ENCODE data around the gene MSRB1.
"Not testable (repeated sequence)": the region's sequence is repeated elsewhere in the genome, so short reads cannot be mapped to it uniquely, and the experiment has no call there.

MSRB1 gene

DNA sequence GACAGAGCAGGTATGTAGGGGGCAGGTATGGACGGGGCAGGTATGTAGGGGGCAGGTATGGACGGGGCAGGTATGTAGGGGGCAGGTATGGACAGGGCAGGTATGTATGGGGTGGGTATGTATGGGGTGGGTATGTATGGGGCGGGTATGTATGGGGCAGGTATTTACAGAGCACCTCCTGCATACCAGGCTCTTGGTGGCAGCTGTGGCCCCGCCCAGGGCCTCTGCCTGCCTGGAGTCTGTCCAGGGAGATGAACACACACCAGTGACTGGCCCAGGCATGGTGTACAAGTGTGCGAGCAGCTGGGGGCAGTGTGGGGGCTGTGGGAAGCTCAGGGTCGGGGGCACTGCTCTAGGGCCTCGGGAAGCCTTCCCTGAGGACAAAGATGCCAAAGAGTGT is 7.0 kb upstream of the MSRB1 start:
- Histone ChIP-seq H3K9ac (ENCODE audit: low read depth, low read length) (no peak overlapping the region), H3K27me3 (ENCODE audit: control insufficient read depth, insufficient read depth, low read length) (no peaks in the 10 kb centered on the region), H3K4me3 (ENCODE audit: low read depth, low read length) (no peak overlapping the region), H3K4me1 (ENCODE audit: control insufficient read depth, insufficient read depth, low read length) (peaks cover 2% of the 10 kb centered on the region), H3K9me3 (ENCODE audit: control insufficient read depth, insufficient read depth, low read length) (no peaks in the 10 kb centered on the region), H3K36me3 (ENCODE audit: control insufficient read depth, insufficient read depth, low read length) (no peaks in the 10 kb centered on the region)

GRCh38 chr16:1949507-1949906 is 6.5 kb upstream of the MSRB1 start:
- Histone ChIP-seq H3K4me1 (ENCODE audit: control insufficient read depth, insufficient read depth, low read length) (peaks cover 2% of the 10 kb centered on the region), H3K4me3 (ENCODE audit: low read depth, low read length) (no peak overlapping the region), H3K9ac (ENCODE audit: low read depth, low read length) (no peak overlapping the region), H3K36me3 (ENCODE audit: control insufficient read depth, insufficient read depth, low read length) (no peaks in the 10 kb centered on the region), H3K27me3 (ENCODE audit: control insufficient read depth, insufficient read depth, low read length) (no peaks in the 10 kb centered on the region), H3K9me3 (ENCODE audit: control insufficient read depth, insufficient read depth, low read length) (no peaks in the 10 kb centered on the region)

- H3K27me3 ChIP-seq (ENCODE audit: control insufficient read depth, insufficient read depth, low read length) = no peaks in the 10 kb centered on the region
- no peak overlapping the region for H3K9ac ChIP-seq (ENCODE audit: low read depth, low read length)
- H3K4me3 ChIP-seq (ENCODE audit: low read depth, low read length) = no peak overlapping the region
- H3K4me1 ChIP-seq (ENCODE audit: control insufficient read depth, insufficient read depth, low read length) = peaks cover 3% of the 10 kb centered on the region
- H3K36me3 ChIP-seq (ENCODE audit: control insufficient read depth, insufficient read depth, low read length) = no peaks in the 10 kb centered on the region
- no peaks in the 10 kb centered on the region for H3K9me3 ChIP-seq (ENCODE audit: control insufficient read depth, insufficient read depth, low read length)
These were observed 4.3 kb upstream of the MSRB1 start for GRCh38 chr16:1947369-1947670.

DNA sequence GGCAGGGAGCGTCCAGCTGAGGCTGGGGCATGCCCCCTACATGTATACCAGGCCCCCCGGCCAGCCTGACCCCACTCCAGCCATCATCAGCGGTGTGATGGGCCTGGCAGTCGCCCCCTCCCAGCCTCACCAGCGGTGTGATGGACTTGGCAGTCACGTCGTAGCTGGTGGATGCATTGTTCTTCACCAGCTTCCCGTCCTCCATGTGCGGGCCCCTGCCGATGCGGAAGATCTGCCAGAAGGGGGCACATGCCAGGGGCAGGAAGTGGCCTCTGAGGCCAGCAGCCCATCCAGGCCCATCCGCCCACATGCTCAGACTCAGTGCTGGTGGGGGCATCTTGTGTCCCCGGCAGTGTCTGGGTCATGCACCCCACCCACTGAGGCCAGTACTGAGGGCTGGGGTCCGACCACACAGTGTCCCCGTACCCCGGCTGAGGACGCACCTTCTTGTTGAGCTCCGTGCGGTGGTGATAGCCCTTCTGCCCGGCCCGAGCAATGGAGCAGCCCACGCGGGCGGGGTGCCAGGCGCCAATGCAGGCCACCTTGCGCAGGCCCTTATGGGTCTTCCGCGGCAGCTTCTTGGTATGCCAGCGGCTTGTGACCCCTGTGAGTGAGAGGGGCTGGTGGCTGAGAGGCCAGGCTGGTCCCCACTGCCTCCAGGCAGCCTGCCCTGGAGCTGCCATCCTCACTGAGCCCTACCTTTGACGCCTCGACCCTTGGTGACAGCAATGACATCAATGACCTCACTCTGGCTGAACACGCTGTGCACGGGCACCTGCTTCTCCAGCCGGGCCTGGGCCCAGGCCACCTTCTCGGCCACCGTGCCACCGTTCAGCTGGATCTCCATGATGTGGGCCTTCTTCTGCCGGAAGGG is 3.7 kb upstream of the MSRB1 start:
- Histone ChIP-seq H3K4me1 (ENCODE audit: control insufficient read depth, insufficient read depth, low read length) (peaks cover 6% of the 10 kb centered on the region), H3K36me3 (ENCODE audit: control insufficient read depth, insufficient read depth, low read length) (no peaks in the 10 kb centered on the region), H3K9ac (ENCODE audit: low read depth, low read length) (no peak overlapping the region), H3K9me3 (ENCODE audit: control insufficient read depth, insufficient read depth, low read length) (no peaks in the 10 kb centered on the region), H3K4me3 (ENCODE audit: low read depth, low read length) (no peak overlapping the region), H3K27me3 (ENCODE audit: control insufficient read depth, insufficient read depth, low read length) (peaks cover 3% of the 10 kb centered on the region)

DNA sequence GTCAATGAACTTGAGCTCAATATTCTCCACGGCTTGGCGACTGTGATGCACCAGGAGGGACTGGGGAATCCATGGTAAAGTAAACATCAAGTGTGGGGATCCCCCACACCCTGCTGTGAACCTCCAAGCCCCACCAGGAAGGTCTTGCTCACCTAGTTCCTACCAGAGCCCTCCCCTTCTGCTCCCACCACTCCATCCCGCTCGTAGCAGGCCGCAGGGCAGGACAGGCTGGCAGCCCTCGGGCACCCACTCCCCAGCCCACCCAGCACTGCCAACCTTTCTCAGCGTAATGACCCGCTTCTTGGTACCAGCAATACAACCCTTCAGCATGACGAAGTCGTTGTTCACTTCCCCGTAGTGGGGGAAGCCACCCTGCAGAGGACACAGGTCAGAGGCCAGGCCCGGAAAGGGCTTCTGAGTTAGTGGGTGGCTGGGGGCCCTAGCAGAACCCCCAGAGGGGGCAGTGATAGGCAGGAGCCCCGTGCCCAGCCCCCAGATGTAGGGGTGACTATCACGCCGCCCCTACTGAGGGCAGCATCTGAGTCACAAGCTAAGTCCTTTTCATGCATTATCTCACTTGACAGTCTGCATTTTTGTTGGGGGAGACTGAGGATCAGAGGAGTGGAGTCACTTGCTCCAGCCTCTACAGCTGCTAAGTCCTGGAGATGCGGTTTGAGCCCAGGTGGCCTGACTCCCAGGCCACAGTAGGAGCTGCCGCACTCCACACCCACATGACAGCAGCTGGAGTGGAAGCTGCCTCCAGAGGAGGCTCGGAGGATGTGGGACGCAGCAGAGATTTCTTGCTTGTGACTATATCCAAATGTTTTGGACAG is 2.8 kb upstream of the MSRB1 start:
- Histone ChIP-seq H3K4me1 (ENCODE audit: control insufficient read depth, insufficient read depth, low read length) (peaks cover 6% of the 10 kb centered on the region), H3K9ac (ENCODE audit: low read depth, low read length) (no peak overlapping the region), H3K9me3 (ENCODE audit: control insufficient read depth, insufficient read depth, low read length) (no peaks in the 10 kb centered on the region), H3K36me3 (ENCODE audit: control insufficient read depth, insufficient read depth, low read length) (peaks cover 1% of the 10 kb centered on the region), H3K4me3 (ENCODE audit: low read depth, low read length) (no peak overlapping the region), H3K27me3 (ENCODE audit: control insufficient read depth, insufficient read depth, low read length) (peaks cover 3% of the 10 kb centered on the region)

DNA sequence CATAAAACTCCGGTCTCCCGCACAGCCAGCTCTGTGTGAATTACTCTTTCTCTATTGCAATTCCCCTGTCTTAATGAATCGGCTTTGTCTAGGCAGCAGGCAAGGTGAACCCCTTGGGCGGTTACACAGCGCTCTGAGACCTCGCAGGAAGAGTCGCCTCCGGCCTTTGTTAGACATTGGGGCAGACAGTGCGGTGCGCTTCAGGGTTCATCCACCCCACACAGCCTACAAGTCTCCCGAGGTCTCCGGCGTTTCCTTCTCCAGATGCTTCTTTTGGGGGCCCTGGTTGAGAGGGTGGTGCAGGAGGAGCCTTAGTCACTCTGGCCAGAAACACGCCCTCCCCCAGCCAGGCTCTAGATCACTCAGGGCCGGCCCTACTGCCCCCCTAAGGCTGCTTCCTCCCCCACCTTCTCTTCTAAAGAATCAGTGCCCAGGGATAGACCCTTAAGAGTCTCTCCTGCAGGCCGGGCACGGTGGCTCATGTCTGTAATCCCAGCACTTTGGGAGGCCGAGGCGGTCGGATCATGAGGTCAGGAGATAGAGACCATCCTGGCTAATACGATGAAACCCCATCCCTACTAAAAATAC is 1.7 kb upstream of the MSRB1 start:
- Histone ChIP-seq H3K4me1 (ENCODE audit: control insufficient read depth, insufficient read depth, low read length) (peaks cover 6% of the 10 kb centered on the region), H3K4me3 (ENCODE audit: low read depth, low read length) (no peak overlapping the region), H3K9ac (ENCODE audit: low read depth, low read length) (no peak overlapping the region), H3K9me3 (ENCODE audit: control insufficient read depth, insufficient read depth, low read length) (no peaks in the 10 kb centered on the region), H3K36me3 (ENCODE audit: control insufficient read depth, insufficient read depth, low read length) (peaks cover 7% of the 10 kb centered on the region), H3K27me3 (ENCODE audit: control insufficient read depth, insufficient read depth, low read length) (peaks cover 3% of the 10 kb centered on the region)

- H3K9ac ChIP-seq (ENCODE audit: low read depth, low read length) = peak overlapping the region; percentile 60
- H3K27me3 ChIP-seq (ENCODE audit: control insufficient read depth, insufficient read depth, low read length) = peaks cover 3% of the 10 kb centered on the region
- peaks cover 19% of the 10 kb centered on the region for H3K36me3 ChIP-seq (ENCODE audit: control insufficient read depth, insufficient read depth, low read length)
- H3K4me3 ChIP-seq (ENCODE audit: low read depth, low read length) = peak overlapping the region; percentile 81
- H3K9me3 ChIP-seq (ENCODE audit: control insufficient read depth, insufficient read depth, low read length) = no peaks in the 10 kb centered on the region
- peaks cover 6% of the 10 kb centered on the region for H3K4me1 ChIP-seq (ENCODE audit: control insufficient read depth, insufficient read depth, low read length)
These were observed 771 bp downstream of the MSRB1 start for GRCh38 chr16:1942047-1942809.

- H3K4me3 ChIP-seq (ENCODE audit: low read depth, low read length) = peak overlapping the region; percentile 81
- H3K36me3 ChIP-seq (ENCODE audit: control insufficient read depth, insufficient read depth, low read length) = peaks cover 19% of the 10 kb centered on the region
- H3K27me3 ChIP-seq (ENCODE audit: control insufficient read depth, insufficient read depth, low read length) = peaks cover 3% of the 10 kb centered on the region
- peaks cover 6% of the 10 kb centered on the region for H3K4me1 ChIP-seq (ENCODE audit: control insufficient read depth, insufficient read depth, low read length)
- no peaks in the 10 kb centered on the region for H3K9me3 ChIP-seq (ENCODE audit: control insufficient read depth, insufficient read depth, low read length)
- no peak overlapping the region for H3K9ac ChIP-seq (ENCODE audit: low read depth, low read length)
These were observed 1.6 kb downstream of the MSRB1 start for GRCh38 chr16:1941162-1942046.

- H3K4me3 ChIP-seq (ENCODE audit: low read depth, low read length) = no peak overlapping the region
- peaks cover 6% of the 10 kb centered on the region for H3K4me1 ChIP-seq (ENCODE audit: control insufficient read depth, insufficient read depth, low read length)
- no peak overlapping the region for H3K9ac ChIP-seq (ENCODE audit: low read depth, low read length)
- H3K36me3 ChIP-seq (ENCODE audit: control insufficient read depth, insufficient read depth, low read length) = peaks cover 19% of the 10 kb centered on the region
- H3K9me3 ChIP-seq (ENCODE audit: control insufficient read depth, insufficient read depth, low read length) = no peaks in the 10 kb centered on the region
- peaks cover 3% of the 10 kb centered on the region for H3K27me3 ChIP-seq (ENCODE audit: control insufficient read depth, insufficient read depth, low read length)
These were observed 2.5 kb downstream of the MSRB1 start for GRCh38 chr16:1940273-1941161.

DNA sequence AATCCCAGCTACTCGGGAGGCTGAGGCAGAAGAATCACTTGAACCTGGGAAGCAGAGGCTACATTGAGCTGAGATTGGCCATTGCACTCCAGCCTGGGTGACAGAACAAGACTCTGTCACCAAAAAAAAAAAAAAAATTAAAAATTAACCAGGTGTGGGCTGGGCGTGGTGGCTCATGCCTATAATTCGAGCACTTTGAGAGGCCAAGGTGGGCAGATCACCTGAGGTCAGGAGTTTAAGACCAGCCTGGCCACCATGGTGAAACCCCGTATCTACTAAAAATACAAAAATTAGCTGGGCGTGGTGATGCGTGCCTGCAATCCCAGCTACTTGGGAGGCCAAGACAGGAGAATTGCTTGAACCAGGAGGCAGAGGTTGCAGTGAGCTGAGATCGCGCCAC is 3.2 kb downstream of the MSRB1 start:
- not testable (repeated sequence) for H3K4me1 ChIP-seq (ENCODE audit: control insufficient read depth, insufficient read depth, low read length); H3K4me3 ChIP-seq (ENCODE audit: low read depth, low read length); H3K9me3 ChIP-seq (ENCODE audit: control insufficient read depth, insufficient read depth, low read length); H3K9ac ChIP-seq (ENCODE audit: low read depth, low read length); H3K27me3 ChIP-seq (ENCODE audit: control insufficient read depth, insufficient read depth, low read length)
- H3K36me3 ChIP-seq (ENCODE audit: control insufficient read depth, insufficient read depth, low read length) = peaks cover 19% of the 10 kb centered on the region
